A673 (cell line): ENCODE results near the gene ATP5ME. TPM values are rescaled to one million over a fixed set of nuclear protein-coding genes. Genes with fewer than 3 reads are reported as not detected.

Experiments used
- BruUV-seq: library from RNA; stranded (reverse); fragments of 400-500 nt; replicated peaks from 2 replicates; lab custom pipeline; 2021; lab: Mats Ljungman, UMichigan
- CTCF ChIA-PET: fragments of 300-600 bp; sonication (Branson Sonifier 250); formaldehyde crosslinking; loops from one replicate; lab custom pipeline; 2022; ENCODE audit warnings: antibody characterized with exemption; lab: Charles Lee
- POLR2A ChIA-PET: fragments of 300-600 bp; sonication (Branson Sonifier 250); formaldehyde crosslinking; loops from one replicate; lab custom pipeline; 2022; ENCODE audit warnings: antibody characterized with exemption; ENCODE audit not compliant: low non-redundant PET; lab: Charles Lee
- DNase-seq: peaks from one replicate; pipeline ENCODE4 v3.0.0-alpha.2; 2015; ENCODE audit warnings: low spot score
- H3K27ac ChIP-seq: fragments of 200-600 bp; sonication (generic); 2 replicates; pipeline ENCODE4 v1.5.1; 2016; ENCODE audit warnings: mixed run types, low read depth, mild to moderate bottlenecking, mixed read lengths, antibody characterized with exemption, low read length; ENCODE audit not compliant: poor library complexity, severe bottlenecking
- H3K27me3 ChIP-seq: fragments of 200-600 bp; sonication (generic); replicated peaks from 2 replicates; pipeline ENCODE4 v1.6.1; 2017; ENCODE audit warnings: mixed run types, low read depth, mild to moderate bottlenecking, mixed read lengths, antibody characterized with exemption, low read length; ENCODE audit not compliant: insufficient read depth, poor library complexity
- H3K36me3 ChIP-seq: fragments of 200-600 bp; sonication (generic); 2 replicates; pipeline ENCODE4 v1.6.1; 2016; ENCODE audit warnings: mixed run types, mild to moderate bottlenecking, mixed read lengths, antibody characterized with exemption, low read length; ENCODE audit not compliant: insufficient read depth, poor library complexity, severe bottlenecking
- H3K4me1 ChIP-seq: fragments of 200-600 bp; sonication (generic); 2 replicates; pipeline ENCODE4 v1.6.1; 2017; ENCODE audit warnings: mixed run types, mild to moderate bottlenecking, mixed read lengths, antibody characterized with exemption, low read length; ENCODE audit not compliant: insufficient read depth, poor library complexity, severe bottlenecking
- H3K4me3 ChIP-seq: fragments of 200-600 bp; sonication (generic); 2 replicates; pipeline ENCODE4 v1.5.1; 2016; ENCODE audit warnings: low read depth, mixed run types, mild to moderate bottlenecking, mixed read lengths, low read length; ENCODE audit not compliant: poor library complexity, severe bottlenecking
- H3K9me3 ChIP-seq: fragments of 200-600 bp; sonication (generic); 2 replicates; pipeline ENCODE4 v1.6.1; 2016; ENCODE audit warnings: mixed run types, low read depth, mild to moderate bottlenecking, mixed read lengths, antibody characterized with exemption, low read length; ENCODE audit not compliant: poor library complexity, severe bottlenecking
- CTCF ChIP-seq: fragments of 300-800, 200-600 bp; sonication (generic); conservative IDR thresholded peaks from 2 replicates; pipeline ENCODE4 v1.5.1; 2017; ENCODE audit warnings: low read depth, mild to moderate bottlenecking, antibody characterized with exemption, low read length, moderate library complexity, mixed read lengths
- EZH2 ChIP-seq: fragments of 200-600 bp; sonication (generic); IDR thresholded peaks from 2 replicates; pipeline ENCODE4 v1.6.1; 2017; ENCODE audit warnings: borderline replicate concordance, low read depth, mild to moderate bottlenecking, mixed read lengths, antibody characterized with exemption, low read length; ENCODE audit not compliant: poor library complexity, severe bottlenecking
- intact Hi-C: fragments of 100-400 bp; cut with micrococcal nuclease; formaldehyde crosslinking; loops from one replicate; pipeline ENCODE4 v1.10.0; 2022; ENCODE audit not compliant: unreplicated experiment
- total RNA-seq: library from RNA; stranded (reverse); gene quantifications from 2 replicates; pipeline ENCODE4 v1.2.3, GENCODE V29; 2021

ATP5ME gene
- total RNA-seq, 1 experiment from 2014 or later = 383 TPM

- Histone ChIP-seq H3K36me3 (peaks cover 4% of the 10 kb centered on the region), H3K27ac (no peak overlapping the region), H3K27me3 (no peaks in the 10 kb centered on the region), H3K9me3 (no peaks in the 10 kb centered on the region), H3K4me3 (no peak overlapping the region), H3K4me1 (peaks cover 4% of the 10 kb centered on the region)
- no peak for DNase-seq
- intact Hi-C loops = no loop called here
- POLR2A ChIA-PET = no interaction called here
- no TSS peak for BruUV-seq
- CTCF ChIA-PET = interaction anchor here (0.6 kb wide), 1 partner anchor 105 kb away, joined by 4 read pairs; no protein-coding TSS in a partner anchor
- no peak for TF ChIP-seq CTCF
Measured at GRCh38 chr4:665751-666435, 8.2 kb downstream of the ATP5ME start.

- ChIA-PET POLR2A (no interaction called here), CTCF (no interaction called here)
- Histone ChIP-seq H3K36me3 (no peaks in the 10 kb centered on the region), H3K4me3 (no peak overlapping the region), H3K4me1 (peaks cover 4% of the 10 kb centered on the region), H3K27ac (no peak overlapping the region), H3K27me3 (no peaks in the 10 kb centered on the region), H3K9me3 (no peaks in the 10 kb centered on the region)
- no peak for TF ChIP-seq EZH2
- TF ChIP-seq CTCF = no peak
- DNase-seq = no peak
- intact Hi-C loops = no loop called here
- BruUV-seq = no TSS peak
Measured at GRCh38 chr4:665381-665750, 8.7 kb downstream of the ATP5ME start.

GRCh38 chr4:664713-665231 lies 9.3 kb downstream of the ATP5ME start:
- ChIA-PET CTCF (no interaction called here), POLR2A (no interaction called here)
- no peaks in the 10 kb centered on the region for H3K9me3 ChIP-seq
- no peaks in the 10 kb centered on the region for H3K36me3 ChIP-seq
- TF ChIP-seq CTCF (no peak), EZH2 (no peak)
- no peak for DNase-seq
- BruUV-seq = no TSS peak
- H3K4me1 ChIP-seq = peaks cover 4% of the 10 kb centered on the region
- H3K27me3 ChIP-seq = no peaks in the 10 kb centered on the region
- H3K27ac ChIP-seq = no peak overlapping the region
- intact Hi-C loops = no loop called here
- H3K4me3 ChIP-seq = no peak overlapping the region
